Suprapubic skin (tissue), 4 donors: ENCODE measurements around the gene OR6C3. TPM values are rescaled to one million over a fixed set of nuclear protein-coding genes. Genes with fewer than 3 reads are reported as not detected.
"Not testable (repeated sequence)": the region's sequence is repeated elsewhere in the genome, so short reads cannot be mapped to it uniquely, and the experiment has no call there.

Experiments used
- DNase-seq, 2 donors: peaks; one replicate each; pipeline ENCODE4 v3.0.0-alpha.2; 2019; ENCODE audit warnings: low spot score in 2 of 2
- H3K27ac ChIP-seq: fragments of 200-600 bp; sonication (generic); one replicate; pipeline ENCODE4 v1.5.1; 2019
- H3K27me3 ChIP-seq: fragments of 200-600 bp; sonication (generic); one replicate; pipeline ENCODE4 v1.5.1; 2019
- H3K36me3 ChIP-seq: fragments of 200-600 bp; sonication (generic); one replicate; pipeline ENCODE4 v1.5.1; 2019
- H3K4me1 ChIP-seq: fragments of 200-600 bp; sonication (generic); one replicate; pipeline ENCODE4 v1.5.1; 2019
- H3K4me3 ChIP-seq: fragments of 200-600 bp; sonication (generic); one replicate; pipeline ENCODE4 v1.5.1; 2019; ENCODE audit warnings: mild to moderate bottlenecking
- H3K9me3 ChIP-seq: fragments of 200-600 bp; sonication (generic); one replicate; pipeline ENCODE4 v1.5.1; 2019
- EP300 ChIP-seq: sonication (generic); formaldehyde crosslinking; IDR thresholded peaks from one replicate; pipeline ENCODE4 v1.6.1; 2017; ENCODE audit warnings: antibody characterized with exemption
- POLR2A ChIP-seq, 2 donors: fragments of 450-650 bp; IDR thresholded peaks; one replicate each; pipeline ENCODE4 v1.6.1; 2017; ENCODE audit warnings: antibody characterized with exemption in 2 of 2, mild to moderate bottlenecking in 2 of 2, moderate library complexity in 2 of 2
- POLR2AphosphoS5 ChIP-seq, 3 donors: sonication (generic); formaldehyde crosslinking; IDR thresholded peaks; one replicate each; pipeline ENCODE4 v1.6.1; 2017; ENCODE audit warnings: antibody characterized with exemption in 3 of 3
- WGBS: methylation state at CpG from one replicate; pipeline ENCODE4 v1.1.5; 2018; 5-methylcytosine and 5-hydroxymethylcytosine counted together
- total RNA-seq, 4 donors: library from RNA; depleted of rRNA; stranded (reverse); fragments of >200 nt; gene quantifications; one replicate each; pipeline ENCODE4 v1.1.0, GENCODE V29; 2016
- TF ChIP-seq, protein P1 (sequence below), 2 donors: fragments of 200-600 bp in 1 of 2; fragments of 450-650 bp in 1 of 2; sonication (generic) in 1 of 2; IDR thresholded peaks; one replicate each; pipeline ENCODE4 v1.5.1; 2016 to 2019; ENCODE audit warnings: antibody characterized with exemption in 2 of 2, mild to moderate bottlenecking in 1 of 2, moderate library complexity in 1 of 2

The OR6C3 gene
- not detected for total RNA-seq

GRCh38 chr12:55330446-55330845, at the start of gene OR6C3:
Gene OR6C3 (plus strand): TSS chr12:55330746. CDS start chr12:55331701, 955 bp downstream.
- Histone ChIP-seq H3K36me3 (no peaks in the 10 kb centered on the region), H3K9me3 (no peaks in the 10 kb centered on the region), H3K4me3 (no peak within 1 kb of the TSS), H3K27me3 (no peaks in the 10 kb centered on the region), H3K4me1 (no peaks in the 10 kb centered on the region), H3K27ac (no peak within 1 kb of the TSS)
- no peak for TF ChIP-seq POLR2AphosphoS5 (IDR thresholded peaks at IDR 0.05)
- no peak for TF ChIP-seq POLR2A (IDR thresholded peaks at IDR 0.05)
- no peak for DNase-seq
- 96% methylated on average over 1 of the region's 1 CpG for WGBS

DNA sequence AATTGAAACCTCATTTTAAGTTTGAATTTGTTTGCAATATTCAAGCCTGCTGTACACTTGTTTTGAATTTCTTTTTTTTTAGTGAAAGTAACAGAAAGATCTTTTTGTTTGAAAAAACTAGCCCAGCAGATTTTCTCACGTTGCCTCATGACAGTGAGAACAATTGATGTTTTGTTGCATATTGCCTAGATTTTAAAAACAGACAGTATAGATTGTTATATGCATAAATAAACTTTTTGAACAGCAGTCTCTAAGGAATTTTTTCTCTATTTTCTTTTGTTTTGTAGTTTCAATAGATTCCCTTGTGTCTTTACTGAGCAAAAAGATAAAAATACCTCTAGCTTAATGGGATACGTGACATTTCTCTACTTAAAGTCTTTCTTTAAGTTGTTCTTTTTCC, 49.6 kb upstream of the OR6C3 start:
- Histone ChIP-seq H3K36me3 (no peaks in the 10 kb centered on the region), H3K27me3 (no peaks in the 10 kb centered on the region), H3K9me3 (no peaks in the 10 kb centered on the region), H3K4me1 (no peaks in the 10 kb centered on the region), H3K4me3 (no peak overlapping the region), H3K27ac (no peak overlapping the region)
- no peak for DNase-seq
- no peak for TF ChIP-seq POLR2AphosphoS5 (IDR thresholded peaks at IDR 0.05)
- TF ChIP-seq, protein P1, sequence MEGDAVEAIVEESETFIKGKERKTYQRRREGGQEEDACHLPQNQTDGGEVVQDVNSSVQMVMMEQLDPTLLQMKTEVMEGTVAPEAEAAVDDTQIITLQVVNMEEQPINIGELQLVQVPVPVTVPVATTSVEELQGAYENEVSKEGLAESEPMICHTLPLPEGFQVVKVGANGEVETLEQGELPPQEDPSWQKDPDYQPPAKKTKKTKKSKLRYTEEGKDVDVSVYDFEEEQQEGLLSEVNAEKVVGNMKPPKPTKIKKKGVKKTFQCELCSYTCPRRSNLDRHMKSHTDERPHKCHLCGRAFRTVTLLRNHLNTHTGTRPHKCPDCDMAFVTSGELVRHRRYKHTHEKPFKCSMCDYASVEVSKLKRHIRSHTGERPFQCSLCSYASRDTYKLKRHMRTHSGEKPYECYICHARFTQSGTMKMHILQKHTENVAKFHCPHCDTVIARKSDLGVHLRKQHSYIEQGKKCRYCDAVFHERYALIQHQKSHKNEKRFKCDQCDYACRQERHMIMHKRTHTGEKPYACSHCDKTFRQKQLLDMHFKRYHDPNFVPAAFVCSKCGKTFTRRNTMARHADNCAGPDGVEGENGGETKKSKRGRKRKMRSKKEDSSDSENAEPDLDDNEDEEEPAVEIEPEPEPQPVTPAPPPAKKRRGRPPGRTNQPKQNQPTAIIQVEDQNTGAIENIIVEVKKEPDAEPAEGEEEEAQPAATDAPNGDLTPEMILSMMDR (IDR thresholded peaks at IDR 0.05): no peak
- no peak for TF ChIP-seq EP300
- TF ChIP-seq POLR2A (IDR thresholded peaks at IDR 0.05): no peak
- WGBS: 44% methylated on average over 2 of the region's 2 CpGs

DNA sequence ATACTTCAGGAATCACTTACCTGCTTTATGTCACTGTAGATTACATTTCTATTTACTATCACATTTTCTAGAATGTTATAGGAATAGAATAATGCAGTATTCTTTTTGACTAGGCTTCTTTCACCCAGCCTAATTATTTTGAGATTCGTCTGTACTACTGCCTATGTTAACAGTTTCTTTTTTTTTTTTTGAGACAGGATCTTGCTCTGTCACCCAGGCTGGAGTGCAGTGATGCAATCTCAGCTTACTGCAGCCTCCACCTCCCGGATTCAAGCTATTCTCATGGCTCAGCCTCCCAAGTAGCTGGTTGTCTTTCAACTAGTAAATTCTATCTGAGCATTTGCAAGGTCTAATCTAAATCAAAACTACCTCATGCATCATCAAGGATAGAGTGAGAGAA, 40.5 kb upstream of the OR6C3 start:
- Histone ChIP-seq H3K27me3 (no peaks in the 10 kb centered on the region), H3K4me1 (no peaks in the 10 kb centered on the region), H3K4me3 (no peak overlapping the region), H3K27ac (no peak overlapping the region), H3K9me3 (no peaks in the 10 kb centered on the region), H3K36me3 (no peaks in the 10 kb centered on the region)
- DNase-seq: no peak
- WGBS: 47% methylated on average over 2 of the region's 2 CpGs
- no peak for TF ChIP-seq POLR2AphosphoS5 (IDR thresholded peaks at IDR 0.05)
- TF ChIP-seq POLR2A (IDR thresholded peaks at IDR 0.05): no peak
- TF ChIP-seq EP300: no peak
- TF ChIP-seq, protein P1 (IDR thresholded peaks at IDR 0.05): no peak

GRCh38 chr12:55296469-55296868, 34.1 kb upstream of the OR6C3 start, which contains the start of gene OR6C6:
Gene OR6C6 (minus strand): TSS chr12:55296569. CDS start chr12:55295232, 1,337 bp downstream.
- Histone ChIP-seq H3K4me1 (no peaks in the 10 kb centered on the region), H3K27ac (no peak within 1 kb of the TSS), H3K27me3 (no peaks in the 10 kb centered on the region), H3K9me3 (no peaks in the 10 kb centered on the region), H3K36me3 (no peaks in the 10 kb centered on the region), H3K4me3 (no peak within 1 kb of the TSS)
- 76% methylated on average over 2 of the region's 2 CpGs for WGBS
- no peak for DNase-seq
- TF ChIP-seq, protein P1 (IDR thresholded peaks at IDR 0.05): no peak
- no peak for TF ChIP-seq POLR2AphosphoS5 (IDR thresholded peaks at IDR 0.05)
- TF ChIP-seq EP300: no peak
- no peak for TF ChIP-seq POLR2A (IDR thresholded peaks at IDR 0.05)

DNA sequence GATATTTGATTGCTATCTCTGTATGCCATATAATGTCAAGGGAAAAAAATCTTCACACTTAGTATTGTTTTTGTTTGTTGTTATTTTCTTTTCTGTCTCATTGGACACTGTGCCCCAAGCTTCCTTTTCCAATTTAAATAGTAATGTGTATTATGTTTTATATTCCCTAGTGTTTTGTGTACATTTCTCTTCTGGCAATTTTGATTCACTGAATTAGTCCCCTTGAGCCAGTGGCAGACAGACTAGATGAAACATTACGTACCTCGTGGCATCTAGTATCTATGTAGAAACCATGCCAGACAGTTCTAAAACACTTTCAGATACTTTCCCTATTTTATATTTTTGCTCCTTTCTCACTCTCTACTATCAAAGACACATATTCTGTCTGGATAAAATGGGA, 16.5 kb upstream of the OR6C3 start, which contains the start of gene OR6C1:
Gene OR6C1 (plus strand): TSS at position 301 of the 400 bp plus-strand sequence. CDS start 6,257 bp downstream, outside the sequence.
- DNase-seq: no peak
- H3K4me3 ChIP-seq: no peak within 1 kb of the TSS
- H3K36me3 ChIP-seq: no peaks in the 10 kb centered on the region
- no peak within 1 kb of the TSS for H3K27ac ChIP-seq
- TF ChIP-seq POLR2A (IDR thresholded peaks at IDR 0.05) (no peak), POLR2AphosphoS5 (IDR thresholded peaks at IDR 0.05) (no peak), EP300 (no peak)
- TF ChIP-seq, protein P1 (IDR thresholded peaks at IDR 0.05): no peak
- H3K9me3 ChIP-seq: no peaks in the 10 kb centered on the region
- no peaks in the 10 kb centered on the region for H3K27me3 ChIP-seq
- no peaks in the 10 kb centered on the region for H3K4me1 ChIP-seq
- WGBS: 84% methylated on average over 2 of the region's 2 CpGs

DNA sequence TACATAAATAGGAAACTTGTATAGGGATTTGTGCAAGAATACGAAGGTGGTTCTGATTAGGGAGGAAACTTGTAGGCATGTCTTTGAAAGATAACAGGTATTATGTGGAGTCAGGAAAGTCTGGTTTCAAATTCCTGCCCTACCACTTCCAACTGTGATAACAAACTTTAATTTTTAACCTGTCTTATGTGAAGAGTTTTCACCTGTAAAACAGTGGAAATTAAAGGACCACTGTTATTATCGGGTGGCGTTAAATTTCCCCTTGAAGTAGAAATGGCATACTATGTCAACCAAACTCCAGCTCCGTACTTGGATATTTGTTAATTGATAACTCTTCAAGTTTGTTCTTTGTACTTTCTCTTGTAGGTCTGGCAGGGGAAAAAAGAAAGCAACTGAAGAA, 10.3 kb upstream of the OR6C3 start:
- TF ChIP-seq POLR2AphosphoS5 (IDR thresholded peaks at IDR 0.05) (no peak), EP300 (no peak), POLR2A (IDR thresholded peaks at IDR 0.05) (no peak)
- TF ChIP-seq, protein P1 (IDR thresholded peaks at IDR 0.05): no peak
- H3K27me3 ChIP-seq: no peaks in the 10 kb centered on the region
- 67% methylated on average over 4 of the region's 4 CpGs for WGBS

DNA sequence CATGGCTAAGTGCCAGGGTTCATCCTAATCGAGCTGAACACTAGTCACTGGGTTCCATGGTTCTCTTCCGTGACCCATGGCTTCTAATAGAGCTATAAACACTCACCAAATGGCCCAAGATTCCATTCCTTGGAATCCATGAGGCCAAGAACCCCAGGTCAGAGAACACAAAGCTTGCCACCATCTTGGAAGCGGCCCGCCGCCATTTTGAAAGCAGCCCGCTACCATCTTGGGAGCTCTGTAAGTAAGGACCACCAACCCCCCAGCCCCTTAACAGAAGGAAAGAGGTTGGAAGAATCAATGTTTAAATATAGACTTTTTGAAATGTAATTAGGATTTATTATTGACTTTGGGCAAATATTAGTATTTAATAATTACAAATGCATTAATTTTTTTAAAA, 4.7 kb upstream of the OR6C3 start:
- H3K9me3 ChIP-seq, H3K4me3 ChIP-seq, H3K36me3 ChIP-seq, DNase-seq, H3K4me1 ChIP-seq, H3K27ac ChIP-seq, H3K27me3 ChIP-seq: not testable (repeated sequence)
- 89% methylated on average over 6 of the region's 6 CpGs for WGBS

More for the DNA sequence above, 10.3 kb upstream of the OR6C3 start:
- Histone ChIP-seq H3K4me3 (no peak overlapping the region), H3K36me3 (no peaks in the 10 kb centered on the region), H3K4me1 (no peaks in the 10 kb centered on the region), H3K9me3 (no peaks in the 10 kb centered on the region), H3K27ac (no peak overlapping the region)
- no peak for DNase-seq
